GM21528 (cell line): Measurements from ENCODE around the gene PRKAB2.
A peak's percentile ranks its signal among the peaks of the same experiment; 100 is the strongest.
"Not testable (repeated sequence)": the region's sequence is repeated elsewhere in the genome, so short reads cannot be mapped to it uniquely, and the experiment has no call there.

ENCODE experiments used
- ATAC-seq: cut with Tn5 transposase; IDR thresholded peaks from one replicate; pipeline ENCODE4 v1.9.1; 2021; ENCODE audit warnings: mild to moderate bottlenecking, moderate library complexity; ENCODE audit not compliant: unreplicated experiment, low FRiP score

PRKAB2 gene, protein sequence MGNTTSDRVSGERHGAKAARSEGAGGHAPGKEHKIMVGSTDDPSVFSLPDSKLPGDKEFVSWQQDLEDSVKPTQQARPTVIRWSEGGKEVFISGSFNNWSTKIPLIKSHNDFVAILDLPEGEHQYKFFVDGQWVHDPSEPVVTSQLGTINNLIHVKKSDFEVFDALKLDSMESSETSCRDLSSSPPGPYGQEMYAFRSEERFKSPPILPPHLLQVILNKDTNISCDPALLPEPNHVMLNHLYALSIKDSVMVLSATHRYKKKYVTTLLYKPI

DNA sequence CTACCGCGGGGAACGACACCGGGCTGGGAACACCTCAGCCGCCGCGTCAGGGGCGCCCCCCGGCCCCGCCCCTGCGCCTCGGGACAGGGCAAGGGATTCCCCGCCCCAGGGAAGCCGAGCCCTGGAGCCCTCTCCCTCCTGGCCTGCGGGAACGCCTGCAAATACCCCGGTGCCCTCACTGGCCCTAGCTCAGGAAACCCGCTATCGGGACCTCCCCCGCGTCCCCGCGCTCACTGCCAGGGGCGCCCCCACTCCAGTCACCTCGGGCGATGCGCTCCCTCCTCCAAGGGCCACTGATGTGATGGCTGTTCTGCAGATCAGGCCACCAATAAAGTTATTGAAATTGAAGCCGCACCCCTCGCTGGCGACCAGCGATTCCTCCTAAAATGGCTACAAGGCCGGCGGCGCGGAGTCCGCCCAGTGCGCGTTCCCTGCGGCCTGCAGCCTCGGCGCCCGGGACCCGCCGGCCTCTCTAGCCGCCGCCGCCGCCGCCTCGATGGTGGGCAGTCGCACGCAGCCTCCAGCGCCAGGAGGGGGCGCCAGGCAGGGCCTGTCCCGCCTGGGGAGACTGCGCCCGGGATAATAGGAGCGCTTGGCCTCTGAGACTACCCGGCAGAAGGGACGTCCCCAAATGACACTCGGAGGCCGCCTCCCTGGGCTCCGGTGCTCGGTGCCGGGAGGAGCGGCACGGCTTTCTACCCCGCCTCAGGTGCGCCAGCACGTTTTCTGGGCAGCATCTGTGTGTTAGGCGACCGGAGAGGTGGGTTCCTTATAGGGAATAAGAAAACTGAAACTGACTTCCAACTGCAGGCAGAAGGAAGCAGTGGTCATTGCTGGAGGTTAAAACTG is at the start of gene PRKAB2:
TSS of gene PRKAB2 (minus strand) at position 303 of the 849 bp plus-strand sequence. CDS start 326 bp downstream, outside the sequence.
- peak; percentile 84 for ATAC-seq

DNA sequence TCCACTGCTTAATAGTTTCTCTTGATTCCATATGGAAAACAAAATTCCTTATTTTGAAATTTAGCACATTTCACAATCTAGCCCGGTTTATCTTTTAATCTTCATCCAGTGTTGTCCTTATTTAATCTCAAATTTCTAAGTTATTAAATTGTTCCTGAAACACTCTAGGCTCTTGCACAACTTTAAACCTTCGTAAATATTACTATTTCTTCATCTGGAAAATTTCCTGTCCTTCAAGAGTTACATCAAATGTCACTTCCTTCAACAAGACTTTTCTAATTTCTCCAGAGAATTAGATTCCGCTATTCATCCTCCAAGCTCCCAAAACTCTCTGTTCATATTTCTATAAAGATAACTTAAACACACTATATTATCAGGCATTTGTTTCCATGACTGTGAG is 46.3 kb upstream of the PRKAB2 start:
- ATAC-seq: no peak

DNA sequence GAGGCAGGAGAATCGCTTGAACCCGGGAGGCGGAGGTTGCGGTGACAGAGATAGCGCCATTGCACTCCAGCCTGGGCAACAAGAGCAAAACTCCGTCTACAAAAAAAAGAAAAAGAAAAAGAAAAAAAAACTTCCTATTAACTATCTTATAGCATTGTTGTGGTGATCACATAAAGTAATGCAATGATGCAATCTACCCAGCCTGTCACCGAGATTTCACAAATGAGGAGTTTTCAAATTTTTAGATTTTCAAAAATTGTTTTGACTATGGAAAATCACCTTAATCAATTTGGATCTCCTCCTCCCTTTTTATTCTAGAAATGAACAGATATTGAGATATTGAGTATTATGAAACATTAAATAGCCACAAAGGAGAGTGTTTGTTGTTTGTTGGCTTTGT is 44.9 kb upstream of the PRKAB2 start:
- ATAC-seq: no peak

DNA sequence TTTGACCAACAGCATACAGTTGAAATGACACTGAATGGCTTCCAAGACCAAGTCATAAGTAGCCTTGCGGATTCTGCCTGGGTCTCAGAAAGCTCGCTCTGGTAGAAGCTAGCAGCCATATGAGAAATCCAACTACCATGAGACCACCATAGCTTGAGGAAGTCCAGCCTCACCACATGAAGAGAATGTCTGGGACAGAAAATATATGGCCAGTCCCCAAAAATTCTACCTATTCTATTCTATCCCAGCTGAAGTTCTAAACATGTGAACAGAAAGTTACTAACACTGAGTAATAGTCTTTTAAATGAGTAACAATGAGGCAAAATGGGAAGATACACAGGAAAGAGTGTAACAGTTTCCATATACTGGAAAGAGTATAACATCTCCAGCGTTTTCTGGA is 43.9 kb upstream of the PRKAB2 start:
- no peak for ATAC-seq

DNA sequence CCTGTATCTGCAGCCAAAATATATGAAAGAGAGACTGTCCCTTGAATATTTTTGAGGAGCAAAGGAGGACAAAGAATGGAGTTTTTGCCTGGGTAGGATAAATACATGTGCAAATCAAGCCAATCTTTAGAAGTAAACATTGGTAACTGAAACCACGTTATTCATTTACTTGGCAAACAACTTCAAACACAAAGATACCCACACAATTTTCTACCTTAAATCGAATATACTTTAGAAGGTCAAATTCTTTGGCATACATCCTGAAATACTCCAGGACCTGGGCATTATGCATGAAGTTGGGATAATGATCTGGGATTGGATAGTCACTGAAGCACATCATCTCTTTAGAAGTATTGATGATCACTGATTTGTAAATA is 43.3 kb upstream of the PRKAB2 start:
- ATAC-seq: no peak

DNA sequence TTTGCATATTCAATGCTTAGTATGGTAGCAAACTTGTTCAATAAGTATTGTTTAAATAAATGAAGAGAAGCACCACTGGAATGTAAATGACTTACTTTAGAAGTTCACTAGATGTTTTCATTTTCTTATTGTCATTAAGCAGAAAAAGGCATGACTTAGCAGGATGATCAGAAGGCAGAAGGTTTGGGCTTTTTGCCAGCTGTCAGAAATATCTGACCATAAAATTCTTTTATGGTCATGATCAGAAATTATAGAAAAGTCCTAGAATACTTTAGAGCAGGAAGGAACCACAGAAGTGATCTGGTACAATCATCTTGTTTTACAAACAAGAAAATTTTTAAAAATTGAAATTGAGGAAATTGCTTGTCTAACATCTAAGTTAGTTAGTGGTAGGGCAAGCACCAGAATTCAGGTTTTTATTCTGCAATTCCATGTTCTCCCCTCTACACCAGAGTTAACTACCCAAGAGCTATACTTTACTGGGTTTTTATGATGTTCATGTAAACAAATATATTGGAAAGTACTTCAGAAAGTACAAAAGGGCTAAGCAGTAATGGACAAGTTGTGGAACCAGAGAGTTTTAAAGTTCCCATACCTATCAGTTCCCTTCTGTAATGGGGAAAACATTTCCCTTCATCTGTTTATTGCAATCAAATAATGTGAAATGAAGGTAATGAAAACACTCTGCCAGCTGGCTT is 42.7 kb upstream of the PRKAB2 start:
- ATAC-seq: no peak

DNA sequence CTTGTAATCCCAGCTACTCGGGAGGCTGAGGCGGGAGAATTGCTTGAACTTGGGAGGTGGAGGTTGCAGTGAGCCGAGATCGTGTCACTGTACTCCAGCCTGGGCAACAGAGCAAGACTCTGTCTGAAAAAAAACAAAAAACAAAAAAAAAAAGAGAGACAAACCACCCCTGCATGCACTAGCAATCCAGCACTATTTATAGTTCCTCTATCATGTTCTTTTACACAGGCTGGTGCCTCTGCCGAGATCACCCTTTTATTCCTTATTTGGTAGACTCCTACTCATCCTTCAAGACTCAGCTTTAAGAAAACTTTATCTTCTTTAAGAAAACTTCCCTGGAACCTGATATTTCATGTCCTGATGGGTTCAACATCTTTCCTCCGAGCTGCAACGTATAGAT is 42.1 kb upstream of the PRKAB2 start:
- no peak for ATAC-seq

DNA sequence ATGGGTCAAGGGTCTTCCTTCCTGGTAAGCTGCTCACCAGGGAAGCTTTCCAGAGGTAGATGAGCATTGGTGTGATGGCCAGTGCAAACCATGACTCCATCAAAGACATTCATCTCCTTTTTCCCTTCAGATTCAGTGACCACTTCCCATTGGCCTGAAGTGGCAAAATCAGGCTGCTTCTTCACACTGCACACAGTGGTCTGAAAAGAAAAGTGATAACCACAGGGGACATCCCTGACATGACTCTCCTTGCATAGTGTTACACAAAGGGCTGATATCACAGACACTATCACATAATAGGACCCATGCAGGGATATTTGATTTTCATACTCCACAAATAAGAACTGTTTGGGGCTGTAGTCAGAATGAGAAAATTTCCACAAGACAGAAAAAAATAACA is 41.0 kb upstream of the PRKAB2 start:
- no peak for ATAC-seq

DNA sequence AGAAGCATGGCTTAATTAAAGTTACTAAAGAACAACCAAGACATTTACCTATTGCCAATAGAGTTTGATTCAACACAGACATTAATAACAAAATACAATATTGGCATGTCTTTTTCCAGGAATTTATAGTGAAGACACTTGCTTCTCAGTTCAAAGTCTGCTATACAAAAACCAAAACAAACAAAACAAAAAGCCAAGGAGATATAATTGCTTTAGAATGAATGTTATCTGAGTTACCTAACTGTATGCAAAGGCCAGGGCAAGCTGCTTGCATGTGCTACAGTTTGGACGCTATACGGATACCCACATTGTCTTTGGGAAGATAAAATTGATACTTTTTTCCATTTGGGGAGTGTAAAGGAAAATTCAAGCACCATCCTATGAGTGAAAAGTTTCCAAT is 39.3 kb upstream of the PRKAB2 start:
- no peak for ATAC-seq

DNA sequence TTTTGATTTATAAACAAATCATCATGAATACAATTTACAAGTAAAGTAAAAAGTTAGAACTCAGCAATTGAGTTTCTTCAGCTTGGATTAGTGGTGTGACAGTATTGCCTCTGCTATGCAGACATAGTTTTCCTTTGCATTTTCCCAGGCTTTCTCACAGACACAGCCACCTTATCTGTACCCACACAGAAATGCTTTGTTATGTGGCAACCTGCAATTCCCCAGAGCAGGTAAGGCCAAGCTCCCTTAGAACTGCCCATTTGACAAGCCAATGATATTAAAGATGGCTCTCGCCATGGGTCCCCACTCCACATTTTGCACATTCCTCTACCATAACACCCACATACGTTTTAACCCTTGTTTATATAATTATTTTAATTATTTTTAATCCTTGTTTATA is 38.7 kb upstream of the PRKAB2 start:
- ATAC-seq: no peak

DNA sequence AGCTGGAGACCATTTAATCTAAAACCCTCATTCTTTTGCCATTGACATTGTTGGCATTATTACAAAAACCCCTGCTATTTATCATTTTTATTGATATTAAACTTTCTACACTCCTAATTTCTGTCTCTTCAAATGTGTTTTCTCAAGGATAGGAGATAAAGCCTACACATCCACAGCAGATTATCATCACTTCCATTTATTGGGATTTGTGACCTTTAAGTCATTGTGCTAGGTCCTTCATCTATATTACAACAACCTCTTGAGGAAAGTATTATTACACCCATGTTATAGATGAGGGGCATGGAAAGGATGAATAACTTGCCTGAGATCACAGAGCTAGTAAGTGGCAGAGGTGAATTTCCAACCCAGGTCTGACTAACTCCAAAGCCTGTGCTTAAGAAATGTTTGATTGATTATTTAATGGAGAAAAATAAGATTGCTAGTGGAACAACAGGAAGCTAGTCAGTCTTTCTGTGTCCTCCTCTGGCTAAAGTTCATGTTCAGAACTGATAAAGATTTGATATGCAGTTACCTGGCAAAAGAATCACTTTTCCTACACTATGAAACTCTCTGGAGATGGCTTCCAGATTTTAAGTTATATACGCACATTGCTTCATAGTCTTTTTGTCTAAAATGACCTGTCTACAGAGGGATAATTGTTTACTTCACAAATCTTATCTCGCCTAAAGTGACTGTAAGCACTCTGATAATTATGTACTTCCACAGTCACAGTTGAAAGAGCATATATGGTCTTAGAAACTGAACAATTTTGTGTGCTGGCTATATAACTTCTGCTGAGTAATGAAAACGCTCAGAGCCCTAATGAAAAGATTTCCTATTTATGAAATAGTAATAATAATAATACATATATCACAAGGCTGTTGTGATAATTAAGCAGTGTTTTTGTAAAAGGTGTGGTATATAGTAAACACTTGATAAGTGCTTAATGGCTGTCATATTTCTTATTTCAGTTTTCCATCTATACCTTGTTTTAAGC is 37.9 kb upstream of the PRKAB2 start:
- no peak for ATAC-seq

DNA sequence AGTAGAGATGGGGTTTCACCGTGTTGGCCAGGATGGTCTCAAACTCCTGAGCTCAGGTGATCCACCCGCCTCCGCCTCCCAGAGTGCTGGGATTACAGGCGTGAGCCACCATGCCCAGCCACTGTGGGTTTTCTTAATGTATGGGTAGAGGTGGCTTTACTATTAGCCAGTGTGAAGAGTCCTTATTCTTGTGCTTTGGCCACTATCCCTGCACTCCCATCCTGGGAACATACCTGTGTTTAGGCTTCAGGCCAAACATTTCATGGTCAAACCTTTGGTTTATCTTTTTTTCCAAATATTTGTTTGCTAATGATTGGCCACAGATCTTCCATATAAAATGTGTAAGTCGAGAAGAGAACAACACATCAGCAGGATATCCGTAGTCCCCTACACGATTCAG is 36.3 kb upstream of the PRKAB2 start:
- no peak for ATAC-seq

DNA sequence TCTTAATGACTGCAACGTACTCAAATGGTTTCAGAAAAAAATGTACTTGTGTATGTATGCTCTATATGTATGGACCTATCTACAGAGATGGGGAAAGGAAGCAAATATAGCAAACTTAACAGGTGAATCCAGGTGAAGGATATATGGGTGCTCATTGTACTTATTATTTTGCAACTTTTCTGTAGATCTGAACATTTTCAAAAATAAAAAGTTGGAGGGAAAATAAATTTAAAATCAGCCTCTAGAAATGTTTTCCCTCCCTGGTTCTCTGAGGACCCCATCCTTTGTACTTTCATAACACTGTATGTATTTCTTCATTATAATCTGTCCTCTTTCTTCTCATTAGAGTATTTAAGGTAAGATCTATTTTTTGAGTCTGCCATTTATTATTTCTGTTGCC is 34.9 kb upstream of the PRKAB2 start:
- ATAC-seq: no peak

DNA sequence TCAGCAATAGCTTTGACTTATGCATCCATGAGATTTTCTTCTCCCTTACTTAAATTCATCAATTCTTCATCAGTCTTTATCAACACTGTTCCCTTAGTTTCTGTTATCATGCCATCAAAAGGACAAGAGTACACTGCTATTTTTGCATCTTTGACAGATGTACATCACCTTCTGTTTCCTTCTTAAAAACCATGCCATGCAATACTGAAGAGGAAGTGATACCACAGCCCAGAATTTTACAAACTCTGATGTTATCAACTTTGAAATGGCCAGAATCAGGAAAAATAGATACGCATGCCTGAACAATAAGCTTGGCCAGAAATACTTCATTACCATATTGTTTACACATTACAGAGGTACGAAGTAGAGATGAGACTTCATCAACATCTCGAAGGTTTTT is 31.8 kb upstream of the PRKAB2 start:
- no peak for ATAC-seq

DNA sequence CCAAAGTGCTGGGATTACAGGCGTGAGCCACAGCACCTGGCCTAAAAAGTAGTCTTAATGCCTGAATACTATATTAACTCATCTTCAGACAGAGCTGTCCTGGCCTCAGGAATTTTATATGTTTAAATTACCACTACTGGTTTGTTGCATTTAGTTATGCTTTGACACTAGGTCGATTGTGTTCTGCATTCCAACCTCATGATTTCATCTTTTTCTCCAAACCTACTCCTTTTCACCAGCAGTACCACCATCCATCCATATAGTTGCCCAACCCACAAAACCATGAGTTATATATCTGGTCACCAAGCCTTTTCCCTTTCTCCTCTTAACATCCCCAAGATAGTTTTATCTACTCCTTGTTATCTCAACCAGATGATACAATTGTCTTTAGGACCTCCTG is 30.3 kb upstream of the PRKAB2 start:
- no peak for ATAC-seq

DNA sequence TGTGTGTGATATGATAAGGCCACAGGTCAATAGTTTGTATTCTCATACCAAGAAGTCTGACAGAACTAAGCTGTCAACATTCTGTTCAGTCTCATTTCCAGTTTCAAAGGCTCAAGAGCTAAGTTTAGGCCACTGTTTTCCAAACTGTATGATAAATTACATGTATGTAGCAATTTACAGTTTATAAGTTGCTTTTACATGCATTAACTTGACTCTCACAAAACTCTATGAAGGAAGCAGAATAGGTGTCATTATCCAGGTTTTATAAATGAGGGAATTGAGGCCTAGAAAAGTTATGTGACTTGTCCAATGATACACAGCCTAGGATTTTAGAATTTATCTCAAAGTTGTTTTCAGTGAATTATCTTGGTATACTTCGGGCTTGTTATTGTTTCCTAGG is 29.5 kb upstream of the PRKAB2 start:
- ATAC-seq: no peak

DNA sequence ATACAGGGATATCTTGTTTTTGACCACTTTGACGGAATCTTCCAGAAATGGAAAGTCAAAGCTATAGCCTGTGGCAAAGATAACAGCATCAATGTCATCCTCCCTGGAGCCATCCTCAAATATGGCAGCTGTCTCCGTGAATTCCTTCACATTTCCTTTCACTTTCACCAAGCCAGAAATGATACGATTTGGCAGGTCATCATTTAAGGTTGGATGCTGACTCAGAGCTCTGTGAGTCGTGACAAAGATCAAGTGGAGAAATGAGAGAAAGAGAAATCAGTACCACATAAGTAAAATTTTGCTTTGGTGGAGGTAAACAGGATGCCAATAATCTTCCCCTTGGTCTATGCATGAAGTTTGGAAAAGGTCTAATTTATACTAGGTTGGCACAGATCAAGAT is 29.0 kb upstream of the PRKAB2 start:
- ATAC-seq: no peak

DNA sequence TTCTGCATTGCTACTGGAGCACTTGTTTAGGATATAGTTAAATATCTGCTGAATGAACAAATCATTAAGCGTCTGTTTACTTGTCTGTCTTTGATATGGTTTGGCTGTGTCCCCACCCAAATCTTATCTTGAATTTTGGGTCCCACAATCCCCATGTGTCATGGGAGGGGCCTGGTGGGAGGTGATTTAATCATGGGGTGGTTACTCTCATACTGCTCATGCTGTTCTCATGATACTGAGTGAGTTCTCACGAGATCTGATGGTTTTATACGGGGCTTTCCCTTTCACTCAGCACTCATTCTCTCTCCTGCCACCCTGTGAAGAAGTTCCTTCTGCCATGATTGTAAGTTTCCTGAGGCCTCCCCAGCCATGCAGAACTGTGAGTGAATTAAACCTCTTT is 25.1 kb upstream of the PRKAB2 start:
- not testable (repeated sequence) for ATAC-seq

DNA sequence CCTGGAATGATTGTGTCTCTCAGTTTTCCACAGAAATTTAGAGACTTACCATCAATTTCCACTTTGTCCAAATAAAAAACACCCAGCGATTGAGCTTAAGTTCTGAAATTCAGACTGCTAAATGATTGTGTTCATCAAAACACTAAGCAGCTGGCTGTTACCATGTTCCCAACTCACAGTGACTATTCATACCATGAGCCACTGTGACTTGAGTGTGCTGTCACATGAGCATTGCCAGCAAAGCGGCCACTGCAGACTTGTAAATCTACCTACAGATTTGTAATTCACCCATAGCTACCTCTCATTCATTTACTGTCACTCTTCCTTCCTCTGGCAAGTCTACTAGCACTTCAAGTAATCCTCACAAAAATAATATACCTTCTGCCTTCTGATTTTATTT is 17.2 kb upstream of the PRKAB2 start:
- ATAC-seq: no peak

DNA sequence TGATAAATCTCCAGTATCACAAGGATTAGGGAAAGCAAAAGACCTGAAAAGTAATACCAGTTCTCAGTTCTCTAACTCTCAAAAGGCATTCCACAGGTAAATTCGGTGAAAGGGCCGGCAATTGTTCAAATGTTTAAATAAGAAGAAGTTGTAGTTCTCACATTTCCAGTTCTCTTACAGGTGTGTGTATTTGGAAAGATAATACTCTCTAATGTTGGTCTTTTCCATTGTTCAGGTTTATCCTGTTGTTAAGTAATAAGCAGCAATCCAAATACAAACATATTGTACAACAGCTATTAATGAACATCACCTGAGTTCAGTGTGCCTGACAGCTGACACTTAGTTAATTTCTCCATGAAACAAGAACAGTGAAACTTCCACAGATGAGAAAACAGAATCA is 13.2 kb upstream of the PRKAB2 start:
- no peak for ATAC-seq
